H54 (cell line): ENCODE data around the gene CTIF.
A peak's percentile ranks its signal among the peaks of the same experiment; 100 is the strongest.

ENCODE experiments used
- DNase-seq: peaks from one replicate; pipeline ENCODE4 v3.0.0; 2011; ENCODE audit warnings: low spot score, mixed read lengths; ENCODE audit not compliant: insufficient read length
- FAIRE-seq: peaks from 3 replicates; lab custom pipeline; 2011; peaks lifted over from hg19 to GRCh38; lab: Jason Lieb, UNC
- POLR2A ChIP-seq: IDR thresholded peaks from 2 replicates; pipeline ENCODE4 v1.6.1; 2011; ENCODE audit warnings: low read depth, mild to moderate bottlenecking, low read length

The CTIF gene

DNA sequence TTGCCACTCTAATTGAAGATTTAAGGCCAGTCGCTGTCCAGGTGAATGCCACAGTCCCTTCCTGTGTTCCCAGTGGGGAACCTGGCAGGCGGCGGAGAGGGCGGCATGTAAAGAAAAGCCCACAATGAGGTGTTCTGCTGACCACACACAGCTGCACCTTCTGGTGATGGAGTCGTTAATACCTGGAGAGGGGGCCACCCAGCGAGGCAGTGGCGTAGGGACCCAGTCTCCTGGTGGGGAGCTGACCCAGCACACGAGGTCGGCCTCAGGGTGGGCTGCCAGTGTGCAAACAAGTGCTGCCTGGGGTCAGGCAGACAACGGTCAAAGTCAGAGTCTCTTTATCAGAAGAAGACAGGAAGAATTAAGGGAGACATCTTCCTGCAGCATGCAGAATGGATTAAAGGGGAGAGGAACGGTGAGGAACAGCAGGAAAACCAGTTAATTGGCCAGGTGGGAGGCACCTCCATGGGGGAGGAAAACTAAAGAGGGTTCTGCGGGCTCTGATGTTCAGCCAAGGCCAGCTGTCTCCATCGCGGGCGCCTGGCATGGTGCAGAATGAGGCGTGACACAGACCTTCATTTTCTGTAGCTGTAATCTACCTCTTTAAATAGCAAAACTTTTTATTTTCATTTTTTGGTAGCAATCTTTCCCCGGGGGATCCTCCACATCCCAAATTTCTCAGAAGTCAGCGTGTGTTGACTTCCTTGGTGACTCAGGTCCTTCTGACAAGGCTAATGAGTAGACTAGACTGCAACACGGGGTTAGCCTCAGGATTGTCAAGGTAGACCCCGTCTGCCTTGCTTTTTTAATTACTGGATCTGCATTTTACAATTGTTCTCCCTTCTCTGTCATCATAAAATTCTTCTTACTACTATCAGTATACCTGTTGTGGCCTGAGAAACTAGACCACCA, 333.7 kb downstream of the CTIF start:
- DNase-seq (peak; percentile 30), FAIRE-seq (no peak)
- TF ChIP-seq POLR2A = no peak

DNA sequence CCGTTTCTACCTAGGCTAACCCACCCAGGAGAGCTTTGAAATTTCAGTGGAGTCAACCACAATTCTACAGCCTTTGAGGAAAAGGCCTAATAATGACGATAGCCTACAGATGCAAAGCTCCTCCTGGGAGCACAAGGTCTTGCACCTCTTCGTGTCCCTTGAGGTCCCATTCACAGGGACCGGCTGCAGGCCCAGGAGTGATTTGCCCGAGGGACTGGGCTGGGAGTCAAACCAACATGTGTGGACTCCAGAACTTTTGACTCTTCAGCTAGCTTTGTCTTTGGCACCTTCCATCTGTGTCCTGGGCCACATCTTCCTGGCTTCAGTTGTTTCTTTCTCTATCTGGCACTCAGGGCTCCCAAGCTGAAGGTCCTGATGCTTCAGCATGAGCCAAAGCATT, 335.4 kb downstream of the CTIF start:
- DNase-seq (no peak), FAIRE-seq (no peak)
- TF ChIP-seq POLR2A = no peak

- DNase-seq (no peak), FAIRE-seq (no peak)
- no peak for TF ChIP-seq POLR2A
Observed at GRCh38 chr18:48874701-48875162, 335.9 kb downstream of the CTIF start.

GRCh38 chr18:48875314-48875941, 336.6 kb downstream of the CTIF start:
- no peak for FAIRE-seq
- DNase-seq = no peak
- no peak for TF ChIP-seq POLR2A

- DNase-seq (no peak), FAIRE-seq (no peak)
- no peak for TF ChIP-seq POLR2A
Observed at GRCh38 chr18:48875942-48876511, 337.2 kb downstream of the CTIF start.

DNA sequence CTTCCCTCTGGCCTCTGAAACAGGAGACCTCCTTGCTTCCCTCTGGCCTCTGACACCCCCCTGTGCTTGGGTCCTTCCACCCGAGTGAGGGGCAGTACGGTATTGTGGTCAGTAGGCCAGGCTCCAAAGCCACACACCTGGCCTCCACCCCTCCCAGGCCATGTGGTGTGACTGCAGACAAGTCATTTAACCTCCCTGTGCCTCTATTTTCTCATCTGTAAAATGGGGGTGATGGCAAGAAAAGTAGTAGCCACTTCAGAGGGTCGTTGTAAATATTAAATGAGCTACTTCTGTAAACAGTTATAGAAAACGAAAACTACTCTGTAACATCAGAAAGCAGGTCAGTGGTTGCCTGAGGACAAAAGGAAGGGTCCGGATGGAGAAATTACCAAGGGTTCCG, 337.8 kb downstream of the CTIF start:
- no peak for FAIRE-seq
- TF ChIP-seq POLR2A = no peak
- no peak for DNase-seq

DNA sequence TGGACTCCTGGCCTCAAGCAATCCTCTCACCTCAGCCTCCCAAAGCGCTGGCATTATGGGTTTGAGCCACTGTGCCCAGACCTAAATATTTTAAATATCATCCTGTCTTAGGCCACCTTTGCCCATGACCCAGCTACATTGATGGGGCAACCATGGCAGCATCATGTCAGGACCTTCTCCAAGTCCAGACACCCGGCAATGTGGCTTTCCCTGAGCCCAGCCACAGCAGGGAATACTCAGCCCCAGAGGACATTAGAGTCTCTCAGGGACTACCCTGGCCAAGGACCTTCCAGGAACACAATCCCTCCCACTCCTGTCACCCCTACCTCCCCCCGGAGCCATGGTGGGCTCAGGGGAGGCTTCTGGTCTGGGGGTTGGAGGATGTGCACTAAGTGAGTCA, 339.1 kb downstream of the CTIF start:
- TF ChIP-seq POLR2A = no peak
- FAIRE-seq = no peak

GRCh38 chr18:48878471-48878870, 339.6 kb downstream of the CTIF start:
- no peak for DNase-seq
- FAIRE-seq = no peak
- TF ChIP-seq POLR2A = no peak

More for the DNA sequence above, 339.1 kb downstream of the CTIF start:
- no peak for DNase-seq

- TF ChIP-seq POLR2A = no peak
- DNase-seq = no peak
- no peak for FAIRE-seq
Observed at GRCh38 chr18:48879008-48879431, 340.2 kb downstream of the CTIF start.

DNA sequence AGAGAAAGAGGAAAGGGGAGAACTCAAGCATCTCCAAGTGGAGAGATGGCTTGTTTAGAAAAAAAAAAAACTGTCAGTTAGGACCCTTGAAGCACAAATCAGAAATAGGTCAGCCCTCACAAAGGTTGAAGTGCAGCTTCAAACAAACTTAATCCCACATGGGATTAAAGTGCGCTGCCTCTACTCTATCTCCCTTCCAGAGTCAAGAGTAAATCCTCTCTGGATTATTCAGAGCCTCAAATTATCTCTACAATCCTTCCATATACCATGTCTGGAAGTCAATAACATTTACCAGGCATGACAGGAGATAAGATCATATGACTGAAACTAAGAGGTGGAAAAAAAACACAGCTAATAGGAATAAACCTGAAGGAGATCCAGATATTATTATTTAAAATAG, 342.1 kb downstream of the CTIF start:
- no peak for TF ChIP-seq POLR2A
- no peak for DNase-seq
- FAIRE-seq = no peak

DNA sequence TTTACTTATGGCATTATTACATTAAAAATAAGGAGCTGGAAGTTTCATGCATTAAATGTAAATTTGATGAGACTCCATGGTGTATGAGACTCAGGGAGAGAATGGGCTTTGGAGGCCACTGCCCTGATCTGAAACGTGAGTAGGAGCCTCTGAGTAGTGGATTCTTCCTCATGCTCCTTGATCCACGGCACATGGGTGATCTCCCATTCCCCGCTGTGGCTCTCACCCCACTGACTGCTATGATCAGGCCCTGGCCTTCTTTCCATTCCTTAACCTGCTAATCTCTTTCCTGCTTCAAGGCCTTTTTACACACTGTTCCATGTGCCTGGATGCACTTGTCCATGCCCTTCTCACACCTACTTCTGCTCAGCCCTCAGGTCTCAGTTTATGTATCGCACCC, 343.5 kb downstream of the CTIF start:
- FAIRE-seq (no peak), DNase-seq (no peak)
- no peak for TF ChIP-seq POLR2A

- no peak for TF ChIP-seq POLR2A
- FAIRE-seq (no peak), DNase-seq (no peak)
Observed at GRCh38 chr18:48884306-48884705, 345.5 kb downstream of the CTIF start.

GRCh38 chr18:48884771-48885170, 345.9 kb downstream of the CTIF start:
- no peak for TF ChIP-seq POLR2A
- DNase-seq (no peak), FAIRE-seq (no peak)

- FAIRE-seq = no peak
- DNase-seq = no peak
- TF ChIP-seq POLR2A = no peak
Observed at GRCh38 chr18:48885266-48885923, 346.6 kb downstream of the CTIF start.
